NCI-H2081 (cell line): ENCODE results near the gene VSIG10.
"Not testable (repeated sequence)": the region's sequence is repeated elsewhere in the genome, so short reads cannot be mapped to it uniquely, and the experiment has no call there.

Source experiments
- DNase-seq, 2 experiments: peaks; one replicate each; lab custom pipeline; 2025; lab: John Stamatoyannopoulos, UW

VSIG10 gene

DNA sequence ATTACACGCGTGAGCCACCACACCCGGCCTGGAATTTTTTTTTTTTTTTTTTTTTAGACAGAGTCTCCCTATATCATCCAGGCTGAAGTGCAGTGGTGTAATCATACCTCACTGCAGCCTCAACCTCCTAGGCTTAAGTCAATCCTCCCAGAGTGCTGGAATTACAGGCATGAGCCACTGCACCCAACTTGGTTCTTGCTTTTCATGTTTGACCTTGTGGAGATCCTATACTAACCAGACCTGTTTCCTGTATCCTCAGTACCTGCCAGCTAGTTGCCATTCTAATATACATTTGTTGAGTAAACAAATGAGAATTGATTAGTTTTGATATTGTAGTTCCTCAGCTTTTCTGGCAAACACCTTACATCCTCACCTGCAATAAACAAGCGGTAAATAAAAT, 3.2 kb upstream of the VSIG10 start:
- DNase-seq = no peak

DNA sequence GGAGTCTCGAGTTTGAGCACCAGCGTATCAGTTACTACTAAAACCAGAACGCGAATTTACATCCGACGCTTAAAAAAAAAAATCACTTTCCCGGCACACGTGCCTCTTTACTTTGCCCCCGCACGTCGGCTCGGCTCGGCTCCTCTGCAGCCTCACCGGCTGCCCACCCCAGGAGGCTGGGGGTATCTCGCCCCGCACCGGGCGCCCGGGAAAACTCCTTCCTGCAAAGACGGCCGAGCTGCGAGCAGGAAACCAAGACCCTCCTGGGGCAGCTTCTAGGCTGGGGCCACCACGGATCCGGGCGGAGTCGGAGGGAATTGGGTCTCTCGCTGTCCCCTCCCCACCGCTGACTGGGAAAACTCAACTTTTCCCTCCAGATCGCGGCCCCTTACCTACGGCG, 610 bp downstream of the VSIG10 start:
- DNase-seq = no peak

DNA sequence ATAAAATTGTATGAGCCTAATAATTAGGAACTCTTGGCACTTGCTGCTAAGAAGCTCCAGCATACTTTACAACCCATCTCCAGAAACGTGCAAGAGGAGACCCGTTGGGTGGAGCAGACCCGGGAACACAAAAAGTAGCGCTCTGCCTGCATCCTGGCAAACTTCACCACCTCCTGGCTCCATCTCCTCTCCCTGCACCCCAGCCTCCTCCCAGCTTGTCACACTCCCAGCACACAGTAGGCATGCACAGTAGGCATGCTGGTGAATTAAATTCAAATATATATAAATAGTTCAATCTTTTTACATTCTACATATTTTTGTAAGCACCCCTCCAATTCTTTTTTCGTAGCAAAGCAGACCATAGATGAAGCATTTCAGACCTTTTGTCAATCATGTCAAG, 1.2 kb downstream of the VSIG10 start:
- no peak for DNase-seq

DNA sequence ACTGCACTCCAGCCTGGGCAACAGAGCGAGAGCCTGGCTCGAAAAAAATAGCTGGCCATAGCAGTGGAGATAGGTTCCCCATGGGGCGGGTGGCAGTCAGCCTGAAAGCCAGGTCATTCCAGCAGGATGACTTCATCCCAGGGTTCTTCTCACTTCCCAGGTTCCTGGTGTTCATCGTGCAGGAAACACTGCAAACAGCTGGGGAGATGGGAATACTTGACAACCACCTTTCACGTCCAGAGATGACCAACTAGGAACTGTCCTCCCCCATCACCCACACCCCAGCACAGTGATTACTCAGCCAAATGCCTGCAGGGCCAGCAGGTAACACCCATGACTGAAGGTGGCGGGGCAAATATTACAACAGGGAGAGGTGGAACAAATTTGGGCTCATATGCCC, 1.7 kb downstream of the VSIG10 start:
- no peak for DNase-seq

DNA sequence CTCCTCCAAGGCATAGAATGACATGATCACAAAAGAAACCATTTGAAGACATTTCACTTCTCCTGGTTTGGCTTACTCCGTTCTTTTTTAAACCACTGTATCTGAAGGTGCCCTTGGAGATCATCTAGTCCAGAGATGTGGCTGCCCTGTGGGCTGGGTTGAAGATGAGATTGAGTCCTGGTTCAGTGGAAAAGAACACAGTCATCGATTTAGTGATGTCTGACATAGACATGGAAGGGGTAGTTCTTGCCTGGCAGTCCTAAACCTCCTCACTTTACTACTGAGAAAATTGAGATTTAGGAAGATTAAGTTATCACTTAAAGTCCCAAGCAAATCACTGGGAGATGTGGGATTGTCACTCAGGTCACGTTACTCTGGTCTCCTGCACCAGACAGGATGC, 2.8 kb downstream of the VSIG10 start:
- no peak for DNase-seq

DNA sequence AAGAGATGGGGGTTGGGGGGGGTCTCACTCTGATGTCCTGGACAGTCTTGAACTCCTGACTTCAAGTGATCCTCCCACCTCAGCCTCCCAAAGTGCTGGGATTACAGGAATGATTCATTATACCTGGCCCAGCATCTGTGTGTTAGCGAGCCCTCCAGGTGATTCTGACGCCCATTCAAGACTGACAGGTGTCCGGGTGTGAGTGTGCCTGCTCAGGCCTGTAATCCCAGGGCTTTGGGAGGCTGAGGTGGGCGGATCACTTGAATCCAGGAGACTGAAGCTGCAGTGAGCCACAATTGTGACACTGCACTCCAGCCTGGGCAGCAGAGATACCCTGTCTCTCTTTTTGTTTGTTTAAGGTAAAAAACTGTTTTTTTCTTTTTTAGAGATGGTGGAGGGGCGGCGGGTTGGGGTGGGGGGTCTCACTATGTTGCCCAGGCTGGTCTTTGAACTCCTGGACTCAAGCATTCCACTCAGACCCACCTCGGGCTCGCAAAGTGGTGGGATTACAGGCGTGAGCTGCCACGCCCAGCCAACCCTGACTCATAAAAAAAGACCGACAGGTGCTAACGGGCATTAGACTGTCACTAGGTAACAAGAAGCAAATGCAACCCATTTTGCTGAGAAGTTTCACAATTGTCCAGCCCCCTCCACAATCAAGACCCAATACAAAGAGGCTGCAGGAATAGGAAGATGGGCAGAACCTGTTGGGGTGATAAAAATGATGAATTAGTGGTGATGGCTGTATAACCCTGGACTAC, 4.7 kb downstream of the VSIG10 start:
- peak; percentile 24 to 58 for DNase-seq

DNA sequence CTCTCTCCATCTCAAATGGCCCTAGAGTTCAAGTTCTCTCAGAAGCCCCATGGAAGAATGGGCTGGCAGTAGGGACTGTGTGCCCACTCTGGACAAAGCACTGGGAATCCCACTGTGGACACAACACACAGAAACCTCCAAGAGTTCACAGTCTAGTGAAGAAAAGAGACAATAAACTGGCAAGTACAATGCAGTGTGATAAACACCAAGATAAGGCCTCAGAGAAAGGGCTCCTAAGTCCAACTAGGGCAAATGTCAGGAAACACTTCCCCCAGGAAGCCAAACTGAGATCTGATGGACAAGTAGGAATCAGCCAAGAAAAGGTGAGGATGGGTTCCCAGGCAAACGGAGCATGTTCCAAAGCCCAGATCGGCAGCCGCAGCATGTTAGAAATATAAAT, 5.4 kb downstream of the VSIG10 start:
- DNase-seq = no peak

DNA sequence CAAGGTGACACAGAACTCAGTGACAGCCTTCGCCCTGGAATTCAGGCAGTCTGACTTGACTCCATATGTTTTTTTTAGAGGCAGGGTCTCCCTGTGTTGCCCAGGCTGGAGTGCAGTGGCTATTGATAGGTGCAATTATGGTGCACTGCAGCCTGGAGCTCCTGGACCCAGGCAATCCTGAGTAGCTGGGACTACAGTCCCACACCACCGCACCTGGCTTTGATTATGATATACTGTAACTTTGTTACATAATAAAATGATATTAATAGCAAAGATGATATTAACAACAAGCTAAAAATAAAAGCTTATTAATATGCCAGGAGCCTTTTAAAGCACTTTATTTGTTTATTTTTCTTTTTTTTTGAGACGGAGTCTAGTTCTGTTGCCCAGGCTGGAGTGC, 9.8 kb downstream of the VSIG10 start:
- DNase-seq = no peak

DNA sequence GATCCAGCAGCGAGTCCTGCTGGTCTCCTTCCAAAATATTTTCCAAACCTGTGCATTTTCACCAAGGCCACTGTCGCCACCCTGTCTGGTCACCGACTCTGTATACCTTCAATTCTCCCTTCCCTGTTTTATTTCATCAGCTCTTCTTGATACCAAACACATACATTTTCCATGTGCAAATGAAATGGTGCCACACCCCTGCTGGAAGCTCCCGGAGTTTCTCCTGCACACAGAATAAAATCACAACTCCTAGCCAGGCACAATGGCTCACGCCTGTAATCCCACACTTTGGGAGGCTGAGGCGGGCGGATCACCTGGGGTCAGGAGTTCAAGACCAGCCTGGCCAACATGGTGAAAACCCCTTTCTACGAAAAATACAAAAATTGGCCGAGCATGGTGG, 14.0 kb downstream of the VSIG10 start:
- no peak for DNase-seq

DNA sequence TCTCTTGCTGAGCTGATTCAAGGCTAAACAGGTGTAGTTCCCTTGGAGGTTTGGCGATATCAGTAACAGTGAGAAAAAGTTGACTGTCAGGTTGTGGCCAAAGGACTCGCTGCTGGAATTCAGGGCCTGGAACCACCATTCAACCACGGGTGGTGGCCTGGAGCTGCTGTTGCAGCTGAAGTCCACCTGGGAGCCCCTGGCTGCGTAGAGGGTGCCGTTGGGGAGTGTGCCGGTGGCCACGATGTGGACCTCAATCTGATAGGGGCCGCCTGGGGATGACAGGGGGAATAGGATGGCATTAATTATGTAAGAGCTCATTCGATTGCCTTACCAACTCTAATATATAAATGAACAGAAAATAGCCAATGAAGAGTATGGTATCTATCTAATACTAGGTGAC, 21.6 kb downstream of the VSIG10 start:
- DNase-seq = no peak

DNA sequence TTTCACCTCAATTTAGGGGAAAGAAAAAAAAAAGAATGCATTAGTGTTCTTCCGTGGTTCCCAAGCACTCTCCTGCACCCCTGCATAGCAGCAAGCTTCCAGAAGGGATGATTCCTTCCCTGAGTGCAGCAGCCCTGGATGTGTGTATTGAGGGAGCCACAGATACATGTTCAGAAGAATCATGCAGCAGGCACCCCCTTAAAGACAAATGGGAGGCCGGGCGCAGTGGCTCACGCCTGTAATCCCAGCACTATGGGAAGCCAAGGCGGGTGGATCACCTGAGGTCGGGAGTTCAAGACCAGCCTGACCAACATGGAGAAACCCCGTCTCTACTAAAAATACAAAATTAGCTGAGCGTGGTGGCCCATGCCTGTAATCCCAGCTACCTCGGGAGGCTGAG, 22.3 kb downstream of the VSIG10 start:
- not testable (repeated sequence) for DNase-seq

DNA sequence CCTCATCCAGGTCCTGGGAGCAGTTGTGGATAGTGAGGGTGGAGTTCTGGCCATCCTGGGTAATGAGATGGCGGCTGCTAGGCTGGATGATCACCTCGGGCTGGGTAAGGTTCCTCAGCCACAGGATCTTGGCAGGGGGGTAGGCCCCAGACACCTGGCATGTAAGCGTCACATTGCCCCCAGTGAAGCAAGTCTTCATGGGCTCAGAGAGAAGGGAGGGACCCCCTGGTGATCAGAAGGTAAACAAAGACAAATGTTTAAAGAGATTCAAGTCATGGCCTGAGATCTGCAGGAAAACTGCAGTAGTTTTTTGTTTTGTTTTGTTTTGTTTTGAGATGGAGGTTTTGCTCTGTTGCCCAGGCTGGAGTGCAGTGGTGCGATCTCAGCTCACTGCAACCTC, 30.0 kb downstream of the VSIG10 start:
- DNase-seq = no peak

DNA sequence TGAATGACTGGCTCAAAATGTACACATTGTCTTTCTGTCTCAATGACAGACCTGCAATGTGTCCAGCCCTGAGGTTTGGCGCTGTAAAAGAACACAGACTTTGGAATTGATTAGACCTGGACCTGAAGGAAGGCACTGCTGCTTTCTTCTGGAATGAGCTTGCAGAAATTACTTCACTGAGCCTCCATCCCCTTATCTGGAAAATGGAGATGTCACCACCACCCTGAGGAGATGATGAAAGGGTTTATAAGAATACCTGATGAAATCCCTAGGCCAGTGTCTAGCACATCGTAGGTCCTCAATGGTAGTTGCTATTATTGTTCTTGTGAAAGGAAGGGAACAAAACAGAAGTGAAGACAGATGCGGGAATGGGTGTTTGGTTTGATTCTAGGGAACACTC, 33.2 kb downstream of the VSIG10 start:
- no peak for DNase-seq

DNA sequence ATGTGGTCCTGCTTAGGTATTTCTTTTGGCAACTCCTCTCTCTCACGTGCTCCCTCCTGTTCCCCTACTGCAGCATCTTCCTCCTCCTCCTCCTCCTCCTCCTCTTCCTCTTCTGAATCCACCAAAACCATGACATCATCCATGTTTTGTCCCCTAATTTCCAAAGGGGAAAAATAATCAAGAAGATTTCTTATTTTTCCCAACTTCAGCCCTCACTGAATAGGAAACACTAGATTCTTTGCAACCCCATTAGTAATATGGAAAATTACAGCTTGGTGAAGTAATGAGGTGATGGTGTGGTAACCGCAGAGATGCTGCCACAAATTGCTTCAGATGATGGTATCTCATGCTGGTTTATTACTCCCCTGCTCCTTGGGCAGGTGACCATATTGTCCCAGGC, 35.4 kb downstream of the VSIG10 start:
- DNase-seq = no peak

DNA sequence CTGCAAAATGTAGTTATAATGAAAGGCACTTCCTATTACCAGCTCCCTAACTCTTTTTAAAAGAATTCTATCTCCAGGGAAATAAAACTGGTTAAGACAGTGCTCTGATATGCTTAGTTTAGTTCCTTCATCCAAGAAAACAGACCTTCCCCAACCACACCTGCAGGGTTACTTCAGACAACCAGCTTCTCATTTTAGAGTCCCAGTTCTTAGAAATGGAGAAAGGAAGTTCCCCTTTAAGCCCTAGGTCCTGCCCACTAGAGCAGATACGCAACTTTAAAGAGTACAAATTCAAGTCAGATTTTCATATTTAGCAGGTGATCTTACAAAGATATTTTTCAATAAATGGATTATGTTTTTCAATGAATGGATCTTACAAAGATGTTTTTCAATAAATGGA, 38.4 kb downstream of the VSIG10 start:
- no peak for DNase-seq

DNA sequence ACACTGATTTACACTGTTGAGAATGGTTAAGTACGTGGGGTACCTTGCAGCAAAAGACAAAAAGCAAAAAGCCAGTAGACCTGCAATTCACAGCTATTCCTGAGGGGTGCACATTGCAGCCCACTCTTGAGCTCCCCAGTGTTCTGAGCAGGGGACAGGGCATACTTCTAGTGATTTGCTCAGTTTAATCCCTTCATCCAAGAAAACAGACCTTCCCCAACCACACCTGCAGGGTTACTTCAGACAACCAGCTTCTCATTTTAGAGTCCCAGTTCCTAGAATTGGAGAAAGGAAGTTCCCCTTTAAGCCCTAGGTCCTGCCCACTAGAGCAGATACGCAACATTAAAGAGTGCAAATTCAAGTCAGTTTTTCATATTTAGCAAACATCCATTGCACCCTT, 39.2 kb downstream of the VSIG10 start:
- no peak for DNase-seq

DNA sequence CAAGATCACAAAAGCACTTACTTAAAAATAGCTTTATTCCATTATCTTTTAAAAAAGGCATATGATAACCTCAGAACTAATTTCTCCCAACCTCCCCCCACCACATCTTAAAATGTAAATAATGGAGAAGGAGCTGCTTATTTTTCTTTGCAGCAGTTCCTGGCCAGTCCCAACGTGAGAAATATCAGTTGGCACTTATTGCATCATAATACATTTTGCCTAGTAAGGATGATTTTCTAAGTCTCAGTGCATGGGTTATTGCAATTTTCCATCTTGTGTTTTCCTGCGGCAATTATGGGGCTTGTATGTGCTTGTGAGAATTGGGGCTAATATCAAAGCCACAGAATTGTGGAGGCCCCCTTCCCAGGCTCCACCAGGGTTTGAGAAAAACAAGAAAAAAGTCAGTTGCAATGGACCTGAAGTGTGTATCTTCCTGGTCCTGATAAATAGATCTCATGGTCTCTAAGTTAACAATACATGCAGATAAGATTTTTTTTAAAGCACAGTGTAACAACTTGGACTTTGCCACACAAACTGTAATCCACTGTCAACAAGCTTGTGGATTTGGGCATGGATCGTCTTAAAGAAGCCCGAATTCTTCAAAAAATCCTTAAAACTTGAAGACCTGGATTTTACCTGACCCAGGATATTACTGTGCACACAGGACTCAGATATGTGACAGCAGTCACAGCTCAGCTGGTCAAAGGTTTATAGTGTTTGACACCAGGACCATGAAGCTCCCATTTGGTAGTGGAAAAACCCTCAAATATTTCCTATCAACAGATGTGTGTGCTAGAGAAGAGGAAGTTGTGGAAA, 40.0 kb downstream of the VSIG10 start:
- DNase-seq = no peak

DNA sequence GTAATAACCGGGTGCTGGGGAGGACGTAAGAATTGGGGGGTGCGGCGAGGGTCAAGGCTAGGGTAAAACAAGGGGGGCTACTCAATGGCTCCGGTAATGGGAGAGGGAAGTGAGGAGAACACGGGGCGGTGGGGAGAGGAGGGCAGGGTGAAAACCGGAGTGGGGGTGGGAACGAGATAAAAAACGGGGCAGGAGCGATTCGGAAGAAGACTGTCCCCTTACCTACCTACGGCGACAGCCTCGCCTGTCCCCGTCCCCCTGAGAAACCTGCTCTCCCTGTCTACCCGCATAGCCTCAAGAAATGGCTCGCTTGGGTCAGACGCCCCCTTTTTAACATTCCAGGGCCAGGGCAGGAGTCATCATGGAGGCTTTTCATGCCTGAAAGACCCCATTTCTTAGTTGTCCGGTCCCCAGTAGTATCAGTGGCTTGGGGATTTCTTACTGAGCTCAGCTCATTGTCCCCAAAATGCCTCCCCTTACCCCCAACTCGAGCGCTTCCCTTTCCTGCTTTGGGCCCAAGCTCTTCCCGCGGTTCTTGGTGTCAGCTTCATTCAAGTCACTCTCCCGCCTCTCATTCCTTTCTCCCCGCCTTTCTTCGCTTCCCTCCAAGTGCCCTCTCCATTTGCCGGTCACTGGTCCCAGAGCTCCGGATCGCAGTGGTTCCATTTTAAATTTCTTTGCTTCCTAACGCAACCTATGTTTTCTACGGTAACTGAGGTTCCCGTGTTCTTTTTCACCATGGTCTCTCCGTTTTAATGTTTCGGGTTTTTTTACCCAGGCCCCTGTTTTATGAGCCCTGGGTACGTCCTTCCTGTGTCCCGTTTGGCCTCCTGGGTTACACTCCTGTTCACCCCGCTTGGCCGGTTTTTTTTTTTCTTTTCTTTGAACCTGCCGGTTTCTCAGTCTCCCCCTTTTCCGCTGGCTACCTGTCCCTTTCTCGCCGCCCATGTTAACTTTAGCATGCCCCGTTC, 41.7 kb downstream of the VSIG10 start:
- no peak for DNase-seq

DNA sequence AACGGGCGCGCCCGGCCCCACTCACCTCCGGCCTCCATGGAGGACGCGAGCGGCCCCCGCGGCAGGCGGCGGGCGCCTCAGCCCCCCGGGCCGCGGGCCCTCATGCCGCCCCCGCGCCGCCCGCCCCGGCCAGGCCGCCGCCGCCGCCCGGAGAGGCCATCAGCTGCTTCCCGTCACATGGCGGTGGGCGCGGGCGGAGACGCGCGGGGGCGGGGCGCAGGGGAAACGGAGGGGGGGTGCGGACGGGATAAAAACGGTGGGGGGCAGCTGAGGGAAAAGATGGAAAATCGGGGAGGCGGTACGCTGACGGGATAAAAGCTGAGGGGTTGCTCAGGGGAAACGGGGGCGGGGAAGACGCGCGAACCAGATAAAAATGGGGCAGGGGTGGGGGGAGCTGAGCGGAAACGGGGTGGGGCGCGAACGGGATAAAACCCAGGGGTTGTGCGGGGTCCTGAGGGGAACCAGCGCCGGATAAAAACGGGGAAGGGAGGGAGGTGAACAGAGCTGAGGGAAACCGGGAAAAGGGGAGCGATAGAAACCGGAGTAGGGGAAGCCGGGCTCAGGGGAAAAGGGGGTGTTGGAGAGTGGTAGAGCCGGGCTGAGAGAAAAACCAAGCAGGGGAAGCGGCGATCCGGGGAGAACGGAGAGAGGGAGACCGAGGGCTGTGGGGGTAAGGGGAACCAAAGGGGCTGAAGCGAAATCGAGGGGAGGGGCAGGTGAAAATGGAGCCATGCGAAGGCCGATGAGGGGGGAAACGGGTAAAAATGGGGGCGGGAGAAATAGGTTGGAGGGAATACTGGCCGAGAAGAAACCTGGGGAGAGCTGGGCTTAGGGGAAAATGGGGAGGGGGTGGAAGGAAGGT, 42.6 kb downstream of the VSIG10 start, which contains the start of gene WSB2:
WSB2 (minus strand) TSS at position 169 of the 862 bp plus-strand sequence; CDS start at position 38, 131 bp downstream.
- peak; percentile 58 to 64 for DNase-seq

DNA sequence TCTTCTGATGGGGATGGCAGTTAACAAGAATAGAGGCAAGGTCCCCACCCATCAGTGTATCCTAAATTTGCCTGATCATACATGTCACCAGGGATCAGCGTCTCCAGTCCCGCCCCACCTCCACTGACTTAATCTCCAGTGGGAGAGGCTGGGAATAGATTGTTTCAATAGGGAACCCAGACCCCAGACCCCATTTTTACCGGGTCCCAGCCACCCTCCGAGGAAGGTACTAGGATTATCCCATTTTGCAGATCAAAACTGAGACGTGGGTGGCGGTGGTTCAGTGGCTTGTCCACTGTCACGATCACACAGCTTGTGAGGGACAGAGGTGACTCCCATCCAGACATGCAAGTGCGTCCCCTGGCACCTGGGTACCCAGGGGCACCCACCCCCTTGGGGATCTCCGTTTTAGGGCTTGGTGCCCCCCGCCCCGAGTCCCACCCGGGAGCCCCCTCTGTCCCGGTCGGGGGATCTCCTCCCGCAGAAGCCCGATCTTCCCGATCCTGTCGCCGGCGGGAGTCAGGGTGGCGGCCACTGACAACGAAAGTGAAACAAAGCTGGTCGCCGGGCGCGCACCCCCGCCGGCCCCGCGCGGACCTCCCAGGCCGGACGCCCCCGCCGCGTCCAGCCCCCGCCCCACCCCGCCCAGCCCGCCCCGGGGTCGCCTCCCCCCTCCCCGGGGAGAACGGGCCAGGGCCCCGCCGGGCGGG, 43.4 kb downstream of the VSIG10 start:
- DNase-seq = peak in 1 of 2 experiments; percentile 15
